KG1 (cell line): ENCODE data around the gene RAMAC.
A peak's percentile ranks its signal among the peaks of the same experiment; 100 is the strongest.
"Not testable (repeated sequence)": the region's sequence is repeated elsewhere in the genome, so short reads cannot be mapped to it uniquely, and the experiment has no call there.

ENCODE experiments used
- DNase-seq: peaks from one replicate; lab custom pipeline; 2025; lab: John Stamatoyannopoulos, UW

The RAMAC gene

DNA sequence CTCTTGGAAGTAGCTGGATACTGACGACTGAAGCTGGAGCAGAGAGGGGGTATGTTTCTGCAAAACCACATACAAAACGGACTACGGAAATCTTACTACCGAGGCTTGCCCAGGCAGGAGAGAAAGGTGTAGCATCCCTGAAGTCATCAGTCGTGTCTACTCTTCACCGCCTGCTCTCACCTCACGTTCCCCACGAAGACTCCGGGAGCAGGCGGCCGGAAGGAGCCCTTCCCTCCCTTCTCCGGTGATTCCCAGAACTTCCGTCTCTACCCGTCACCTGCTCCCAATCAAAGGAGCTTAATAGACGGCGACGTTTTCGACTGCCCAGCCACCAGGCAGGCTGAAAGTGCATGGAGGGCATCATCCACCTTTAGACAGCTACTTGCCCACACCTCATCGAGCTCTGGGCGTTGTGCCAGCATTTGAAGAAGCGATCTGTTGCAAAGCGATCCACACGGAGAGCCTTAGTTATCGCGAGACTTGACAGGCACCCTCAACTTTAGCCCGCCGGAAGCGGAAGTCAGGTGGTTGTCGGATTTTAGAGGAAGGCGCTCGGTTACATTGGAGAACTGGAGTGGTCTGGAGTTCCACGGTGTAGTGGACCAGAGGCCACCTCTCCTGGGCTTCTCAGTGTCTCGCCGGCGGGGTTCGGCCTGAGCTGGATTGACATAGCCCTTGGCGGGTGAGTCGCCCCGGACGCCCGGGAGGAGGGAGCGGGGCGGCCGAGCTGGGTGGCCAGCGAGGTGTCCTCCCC, at the start of gene RAMAC:
Gene RAMAC (plus strand): TSS at position 523 of the 754 bp plus-strand sequence. CDS start 2,809 bp downstream, outside the sequence.
- peak; percentile 74 for DNase-seq

GRCh38 chr15:82936966-82937711, 48.9 kb upstream of the RAMAC start:
- no peak for DNase-seq

DNA sequence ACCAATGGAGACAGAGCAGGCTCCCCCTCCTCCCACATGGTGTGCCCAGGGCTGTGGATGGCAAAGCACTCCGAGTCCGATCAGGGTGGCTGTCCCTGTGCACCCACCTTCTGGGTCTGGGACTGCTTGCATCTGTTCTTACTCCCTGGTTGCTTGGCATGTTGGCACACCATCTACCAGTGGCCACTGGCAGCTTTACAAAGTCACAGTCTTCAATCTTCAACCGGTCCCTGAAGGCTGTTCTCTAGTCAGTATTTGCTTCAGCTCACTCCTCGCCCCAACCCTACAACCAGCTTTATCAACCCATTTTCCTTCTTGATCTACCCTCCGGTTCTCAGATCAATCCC, 48.3 kb upstream of the RAMAC start:
- no peak for DNase-seq

- DNase-seq, result not testable (repeated sequence)
Measured at GRCh38 chr15:82939678-82940077, 46.3 kb upstream of the RAMAC start.

DNA sequence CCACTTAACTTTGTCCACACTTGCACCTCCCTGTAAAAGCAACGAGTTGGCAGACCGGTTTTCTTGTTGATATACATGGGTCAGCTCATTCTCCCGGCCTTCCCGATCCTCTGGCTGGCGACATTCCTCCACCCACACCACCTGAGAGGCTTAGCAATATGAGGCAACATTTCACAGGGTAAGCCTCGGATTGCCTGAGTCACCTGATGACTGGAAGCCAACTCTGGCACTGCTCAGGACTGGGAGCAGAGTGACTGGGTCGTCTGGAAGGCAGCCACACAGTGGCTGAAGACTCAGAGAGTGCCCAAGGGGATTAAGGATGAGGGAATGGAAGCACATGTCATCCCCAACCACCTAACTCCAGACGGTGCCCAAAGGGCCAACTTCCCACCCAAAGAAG, 43.3 kb upstream of the RAMAC start:
- no peak for DNase-seq

DNA sequence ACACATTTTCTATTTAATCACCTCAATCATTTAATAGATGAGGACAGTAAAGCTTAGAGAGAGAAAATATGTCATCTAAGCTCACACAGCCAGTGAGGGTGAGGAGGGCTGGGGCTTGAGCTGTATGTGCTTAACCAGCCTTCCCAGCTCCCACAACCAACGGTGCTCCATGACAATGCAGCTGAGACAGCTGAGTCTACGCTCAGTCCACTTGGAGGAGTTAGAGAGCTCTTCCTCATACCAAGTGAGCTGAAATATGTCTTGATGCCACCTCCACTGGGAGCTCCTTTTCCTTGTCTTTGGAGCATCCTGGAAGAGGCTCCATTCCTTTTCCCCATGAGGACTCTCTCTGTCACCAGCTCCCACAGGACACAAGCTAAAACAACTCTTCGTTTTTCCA, 42.8 kb upstream of the RAMAC start:
- no peak for DNase-seq

DNA sequence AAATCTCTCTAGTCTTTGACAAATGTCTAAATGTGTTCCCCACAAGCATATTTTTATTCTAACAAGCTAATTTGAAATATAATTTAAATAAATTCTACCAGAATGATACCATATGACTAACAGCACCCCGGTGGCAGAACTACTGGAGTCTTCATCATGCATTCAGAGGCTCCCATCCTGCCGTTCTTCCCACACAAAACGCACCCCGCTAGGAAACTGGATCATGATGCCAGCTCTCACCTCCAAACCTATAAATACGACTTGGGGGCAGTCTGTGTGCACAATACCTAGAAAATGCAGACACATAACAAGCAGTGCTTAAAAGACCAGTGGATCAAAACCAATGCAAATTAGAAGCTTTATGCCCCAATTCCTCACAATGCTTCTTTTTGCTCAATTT, 42.0 kb upstream of the RAMAC start:
- no peak for DNase-seq

- DNase-seq, result no peak
Measured at GRCh38 chr15:82944821-82945220, 41.2 kb upstream of the RAMAC start.

GRCh38 chr15:82945326-82945725, 40.7 kb upstream of the RAMAC start:
- no peak for DNase-seq

- DNase-seq, result no peak
Measured at GRCh38 chr15:82946155-82946701, 39.8 kb upstream of the RAMAC start.

GRCh38 chr15:82950295-82950694, 35.7 kb upstream of the RAMAC start:
- DNase-seq, result no peak

DNA sequence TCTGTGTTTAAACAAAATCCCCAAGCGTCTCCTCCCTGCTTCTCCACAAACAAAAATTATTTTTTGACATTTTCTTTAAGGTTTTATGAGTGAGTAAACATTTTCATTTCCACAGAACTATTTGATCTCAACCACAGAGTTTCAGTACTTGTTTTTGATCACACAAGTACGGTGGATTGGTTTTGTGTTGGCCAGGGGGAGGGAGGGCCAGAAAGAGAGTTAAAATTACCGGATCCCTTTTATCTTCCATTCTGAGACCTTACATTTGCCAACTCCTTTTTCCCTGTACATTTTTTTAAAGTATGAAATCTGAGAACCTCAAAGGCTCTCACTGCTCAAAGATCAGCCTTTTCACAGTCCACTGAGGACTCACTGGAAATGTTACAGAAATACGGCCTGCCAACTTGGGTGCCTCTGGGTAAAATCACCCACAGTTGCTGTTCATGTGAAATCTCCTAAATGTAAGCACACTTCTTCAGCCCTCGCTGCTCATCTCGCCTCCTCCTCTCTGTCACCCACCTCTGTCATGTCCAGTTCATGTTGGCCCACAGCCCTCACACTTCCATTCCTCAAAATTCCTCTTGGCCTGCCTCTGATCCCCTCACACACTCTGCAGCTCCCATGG, 35.2 kb upstream of the RAMAC start:
- no peak for DNase-seq

- DNase-seq, result no peak
Measured at GRCh38 chr15:82951472-82952157, 34.4 kb upstream of the RAMAC start.

DNA sequence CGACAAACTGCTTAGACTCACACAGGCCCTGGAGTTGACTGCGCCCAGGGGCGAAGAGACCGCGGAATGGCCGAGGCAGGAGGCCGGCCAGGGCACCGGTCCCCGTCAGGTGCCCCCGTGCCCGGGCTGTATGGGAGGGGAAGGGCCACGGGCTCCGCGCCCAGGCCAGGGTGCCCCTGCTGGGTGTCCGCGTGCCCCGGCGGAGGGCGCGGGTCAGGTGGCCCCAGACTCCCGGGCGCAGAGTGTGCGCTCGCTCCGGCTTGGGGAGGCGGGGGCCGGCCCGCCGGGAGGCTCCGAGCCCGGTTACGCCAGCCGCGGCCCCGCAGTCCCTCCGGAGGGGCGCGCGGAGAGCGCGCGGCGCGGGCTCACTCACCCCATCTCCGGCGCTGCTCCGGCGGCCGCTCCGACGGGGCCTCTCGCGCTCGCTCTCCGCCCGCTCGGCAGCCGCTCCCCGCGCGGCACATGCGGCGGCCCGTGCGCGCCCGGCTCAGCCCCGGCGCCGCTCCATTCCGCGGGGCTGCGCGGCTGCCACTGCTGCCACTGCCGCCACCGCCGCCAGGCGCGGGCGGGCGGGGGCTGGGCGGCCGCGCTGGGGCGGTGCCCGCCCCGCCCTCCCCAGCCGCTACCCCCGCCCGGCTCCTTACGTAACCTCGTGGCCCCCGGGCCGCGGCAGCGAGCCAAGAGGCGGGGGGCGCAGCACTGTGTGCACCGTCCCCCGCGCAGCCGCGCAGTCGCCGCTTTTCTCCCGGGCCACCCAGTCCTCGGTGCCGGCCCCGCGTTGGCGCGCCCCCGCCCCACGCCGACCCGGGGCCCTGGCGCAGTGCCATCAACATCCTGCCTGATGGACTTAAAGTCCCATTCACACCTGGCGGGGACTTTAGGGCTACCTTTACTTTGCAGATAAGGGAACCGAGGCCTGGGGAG, 33.6 kb upstream of the RAMAC start, which contains the start of gene HOMER2:
Gene HOMER2 (minus strand): TSS at position 563 of the 924 bp plus-strand sequence. CDS start 185 bp downstream, at position 378.
- no peak for DNase-seq

DNA sequence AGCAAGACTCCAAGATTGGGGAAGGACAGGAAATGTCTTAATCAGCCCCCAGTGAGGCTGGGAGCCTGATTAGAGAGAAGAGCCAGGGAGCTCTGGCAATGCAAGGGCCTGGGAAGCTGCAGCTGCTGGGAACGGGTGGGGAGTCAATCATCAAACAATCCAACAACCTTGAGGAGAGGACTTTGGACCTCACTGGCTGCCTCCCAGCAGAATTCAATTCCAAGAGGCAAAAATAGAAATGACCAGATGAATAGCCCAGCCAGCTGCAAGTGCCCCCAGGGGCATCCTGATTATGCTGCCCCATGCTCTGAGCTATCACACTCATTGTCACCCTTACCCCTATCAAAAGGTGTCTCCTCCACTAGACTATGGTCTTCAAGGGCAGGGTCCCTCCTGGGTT, 27.4 kb upstream of the RAMAC start:
- no peak for DNase-seq

- DNase-seq, result no peak
Measured at GRCh38 chr15:82959423-82959822, 26.6 kb upstream of the RAMAC start.

DNA sequence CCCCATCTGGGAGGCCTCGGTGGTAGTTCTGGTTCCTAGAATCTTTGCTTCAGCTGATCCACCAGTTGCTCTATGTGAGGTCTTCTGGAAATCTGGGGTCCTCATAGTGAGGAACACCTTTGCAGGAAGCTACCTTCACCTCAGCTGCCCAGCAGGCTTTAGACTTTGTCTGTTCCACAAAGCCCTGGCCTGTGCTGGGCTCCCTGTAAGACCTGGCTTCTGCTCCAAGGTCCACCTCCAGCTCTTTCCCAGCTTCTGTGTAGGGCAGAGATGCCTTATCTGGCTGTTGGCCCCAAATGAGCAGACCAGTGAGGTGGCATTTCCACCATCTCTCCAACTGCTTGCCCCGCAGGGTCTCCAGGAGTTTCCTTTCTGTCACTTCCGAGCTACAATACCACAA, 25.2 kb upstream of the RAMAC start:
- DNase-seq, result no peak

- DNase-seq, result no peak
Measured at GRCh38 chr15:82963471-82964341, 22.3 kb upstream of the RAMAC start.

DNA sequence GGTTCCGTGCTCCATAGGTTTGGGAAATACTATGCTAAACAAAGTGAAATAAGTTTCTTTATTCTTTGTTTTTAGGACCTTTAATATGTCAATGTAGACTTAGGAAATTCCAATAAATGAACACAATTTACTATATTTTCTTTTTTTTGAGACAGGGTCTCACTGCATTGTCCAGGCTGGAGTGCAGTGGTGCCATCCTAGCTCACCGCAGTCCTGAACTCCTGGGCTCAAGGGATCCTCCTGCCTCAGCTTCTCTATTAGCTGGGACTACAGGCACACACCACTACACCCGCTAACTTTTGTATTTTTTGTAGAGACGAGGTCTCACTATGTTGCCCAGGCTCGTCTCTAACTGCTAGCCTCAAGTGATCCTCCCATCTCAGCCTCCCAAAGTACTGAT, 21.1 kb upstream of the RAMAC start:
- DNase-seq, result no peak

DNA sequence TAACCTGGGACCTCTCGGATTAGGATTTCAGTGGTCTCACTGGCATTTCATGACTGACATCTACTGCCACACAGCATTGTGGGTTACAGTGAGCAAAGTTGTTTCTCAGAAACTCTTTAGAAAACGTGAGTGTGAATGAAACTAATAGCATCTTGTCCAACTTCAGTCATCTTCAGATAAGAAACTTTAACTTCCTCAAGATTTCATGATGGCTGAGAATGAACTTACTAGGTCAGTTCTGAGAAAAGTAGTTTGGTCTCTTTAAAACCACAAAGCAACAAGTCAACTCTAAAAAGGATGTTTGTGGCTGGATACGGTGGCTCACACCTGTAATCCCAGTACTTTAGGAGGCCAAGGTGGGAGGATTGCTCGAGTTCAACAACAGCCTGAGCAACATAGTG, 19.3 kb upstream of the RAMAC start:
- DNase-seq, result no peak
